GM12874 (cell line): ENCODE data around the gene ITGAE.
A peak's percentile ranks its signal among the peaks of the same experiment; 100 is the strongest.

Experiments
- TF ChIP-seq, protein P1 (sequence below): IDR thresholded peaks from 2 replicates; pipeline ENCODE4 v1.5.1; 2011; ENCODE audit warnings: low read depth, mild to moderate bottlenecking, control low read depth, low read length, moderate library complexity; ENCODE audit not compliant: insufficient read depth

The ITGAE gene

DNA sequence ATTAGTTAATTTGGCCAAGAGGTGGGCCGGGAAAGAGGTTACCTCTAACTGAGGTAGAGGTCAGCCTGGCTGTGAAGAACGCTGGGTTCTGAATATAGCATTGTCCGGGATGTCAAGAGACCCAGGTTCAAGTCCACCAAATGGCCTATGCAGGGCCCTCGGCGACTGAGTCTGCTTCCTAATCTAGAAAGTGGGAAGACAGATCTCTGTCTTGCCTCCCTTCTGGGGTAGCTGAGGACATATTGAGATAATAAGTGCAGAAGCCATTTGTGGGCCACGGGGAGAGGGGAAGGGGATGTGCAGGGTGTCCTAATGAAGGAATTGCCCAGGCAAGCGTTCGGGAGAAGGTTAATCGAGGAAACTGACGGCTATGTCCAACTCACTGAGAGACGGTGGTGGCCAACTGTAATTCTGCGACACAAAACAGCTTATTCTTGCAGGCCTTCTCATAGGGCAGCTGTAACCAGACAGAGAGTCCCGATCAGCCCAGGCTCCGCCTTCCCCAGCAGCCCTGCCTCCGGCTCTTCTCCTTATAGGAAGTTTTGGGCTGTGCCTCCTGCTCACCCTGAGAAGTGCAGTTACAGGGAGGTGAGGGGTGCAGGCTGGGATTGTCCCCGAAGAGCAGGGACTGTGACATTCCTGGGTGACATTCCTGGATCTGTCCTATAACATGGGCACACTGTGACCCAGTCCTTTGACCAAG lies 61.4 kb downstream of the ITGAE start:
- TF ChIP-seq, protein P1, sequence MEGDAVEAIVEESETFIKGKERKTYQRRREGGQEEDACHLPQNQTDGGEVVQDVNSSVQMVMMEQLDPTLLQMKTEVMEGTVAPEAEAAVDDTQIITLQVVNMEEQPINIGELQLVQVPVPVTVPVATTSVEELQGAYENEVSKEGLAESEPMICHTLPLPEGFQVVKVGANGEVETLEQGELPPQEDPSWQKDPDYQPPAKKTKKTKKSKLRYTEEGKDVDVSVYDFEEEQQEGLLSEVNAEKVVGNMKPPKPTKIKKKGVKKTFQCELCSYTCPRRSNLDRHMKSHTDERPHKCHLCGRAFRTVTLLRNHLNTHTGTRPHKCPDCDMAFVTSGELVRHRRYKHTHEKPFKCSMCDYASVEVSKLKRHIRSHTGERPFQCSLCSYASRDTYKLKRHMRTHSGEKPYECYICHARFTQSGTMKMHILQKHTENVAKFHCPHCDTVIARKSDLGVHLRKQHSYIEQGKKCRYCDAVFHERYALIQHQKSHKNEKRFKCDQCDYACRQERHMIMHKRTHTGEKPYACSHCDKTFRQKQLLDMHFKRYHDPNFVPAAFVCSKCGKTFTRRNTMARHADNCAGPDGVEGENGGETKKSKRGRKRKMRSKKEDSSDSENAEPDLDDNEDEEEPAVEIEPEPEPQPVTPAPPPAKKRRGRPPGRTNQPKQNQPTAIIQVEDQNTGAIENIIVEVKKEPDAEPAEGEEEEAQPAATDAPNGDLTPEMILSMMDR = no peak

DNA sequence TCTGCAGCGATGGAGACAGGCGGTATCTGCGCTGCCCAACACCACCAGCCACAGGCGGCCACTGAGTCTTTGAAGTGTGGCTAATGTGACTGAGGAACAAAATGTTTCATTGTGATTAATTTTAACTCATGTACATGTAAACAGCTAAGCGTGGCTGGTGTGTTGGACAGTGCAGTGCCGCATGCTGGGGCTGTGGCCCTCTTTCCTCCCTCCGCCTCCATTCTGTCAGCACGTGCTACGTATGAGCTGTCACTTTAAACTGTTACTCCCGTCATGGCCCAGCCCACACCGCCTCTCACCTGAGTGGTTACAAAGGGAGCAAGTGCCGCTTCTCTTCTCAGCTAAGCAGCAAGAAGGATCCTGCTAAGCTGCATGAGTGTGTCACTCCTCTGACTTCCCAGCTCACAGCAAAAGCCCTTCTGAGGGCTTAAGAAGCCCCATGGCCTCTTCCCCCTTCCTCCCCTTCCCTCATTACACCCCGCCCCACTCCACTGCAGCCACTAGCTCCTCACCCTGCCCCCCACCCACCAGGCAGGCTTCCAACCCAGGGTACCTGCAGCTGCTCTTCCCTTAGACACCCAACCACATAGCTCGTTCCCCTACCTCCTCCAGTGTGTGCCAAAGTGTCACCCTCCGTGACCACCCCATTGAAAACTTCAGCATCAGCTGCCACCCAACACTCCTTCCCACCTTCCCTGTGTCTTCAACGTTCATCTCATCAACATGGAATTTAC lies 62.3 kb downstream of the ITGAE start:
- TF ChIP-seq, protein P1 = no peak

DNA sequence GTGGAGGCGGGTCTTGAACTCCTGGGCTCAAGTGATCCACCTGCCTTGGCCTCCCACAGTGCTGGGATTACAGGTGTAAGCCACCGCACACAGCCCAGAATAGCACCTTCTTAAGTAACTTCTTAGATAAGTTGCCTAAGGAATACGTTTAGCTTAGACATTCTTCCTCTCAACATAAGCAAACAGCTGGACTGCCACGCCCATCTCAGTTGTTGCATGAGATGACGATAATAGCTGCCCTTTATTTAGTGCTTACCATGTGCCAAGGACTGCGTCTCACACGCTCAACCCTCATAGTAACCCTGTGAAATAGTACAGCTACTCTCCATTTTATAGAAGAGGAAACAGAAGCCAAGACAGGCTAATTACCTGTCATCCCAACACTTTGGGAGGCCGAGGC lies 65.5 kb downstream of the ITGAE start:
- TF ChIP-seq, protein P1 = no peak

DNA sequence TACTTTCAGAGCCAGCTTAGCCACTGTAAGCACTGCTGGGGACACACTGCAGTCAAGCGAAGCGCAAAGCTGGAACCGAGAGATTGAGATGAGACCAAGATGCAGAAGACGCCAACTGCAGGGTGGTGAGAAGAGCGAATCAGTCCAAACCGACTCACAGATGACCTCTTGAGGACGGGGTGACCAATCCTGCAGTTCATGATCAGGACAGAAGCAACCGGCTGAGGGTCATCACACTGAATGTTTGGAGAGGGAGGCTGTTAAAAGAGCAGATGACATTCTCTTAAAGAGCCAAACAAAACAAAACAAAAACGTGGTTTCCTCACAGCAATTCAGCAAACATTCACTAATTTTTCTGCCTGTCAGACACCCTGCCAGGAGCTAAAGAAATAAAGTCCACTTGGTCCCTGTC lies 68.8 kb downstream of the ITGAE start:
- TF ChIP-seq, protein P1 = peak; percentile 56

DNA sequence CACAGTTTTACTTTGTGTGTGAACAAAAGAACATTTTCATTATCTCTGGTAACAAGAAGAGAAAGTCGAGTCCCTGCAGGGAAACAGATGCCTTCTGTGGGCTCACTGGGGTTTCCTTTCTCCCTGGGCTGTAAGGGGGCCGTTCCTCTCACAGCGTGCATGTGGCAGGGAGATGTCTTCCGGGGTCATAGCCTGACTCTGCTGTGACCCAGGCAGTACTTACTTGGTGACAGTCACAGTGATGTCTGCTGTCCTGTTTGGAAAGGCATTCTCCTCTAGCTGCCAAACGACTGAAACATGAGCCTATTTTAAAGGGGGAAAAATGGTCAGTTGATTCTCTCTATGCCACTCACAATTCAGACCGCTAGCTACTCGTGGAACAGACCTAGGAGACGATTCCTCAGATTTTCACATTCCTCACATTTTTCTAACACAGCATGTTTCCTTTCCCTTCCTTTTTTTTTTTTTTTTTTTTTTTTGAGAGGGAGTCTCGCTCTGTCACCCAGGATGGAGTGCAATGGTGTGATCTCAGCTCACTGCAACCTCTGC lies 70.0 kb downstream of the ITGAE start:
- TF ChIP-seq, protein P1 = no peak

DNA sequence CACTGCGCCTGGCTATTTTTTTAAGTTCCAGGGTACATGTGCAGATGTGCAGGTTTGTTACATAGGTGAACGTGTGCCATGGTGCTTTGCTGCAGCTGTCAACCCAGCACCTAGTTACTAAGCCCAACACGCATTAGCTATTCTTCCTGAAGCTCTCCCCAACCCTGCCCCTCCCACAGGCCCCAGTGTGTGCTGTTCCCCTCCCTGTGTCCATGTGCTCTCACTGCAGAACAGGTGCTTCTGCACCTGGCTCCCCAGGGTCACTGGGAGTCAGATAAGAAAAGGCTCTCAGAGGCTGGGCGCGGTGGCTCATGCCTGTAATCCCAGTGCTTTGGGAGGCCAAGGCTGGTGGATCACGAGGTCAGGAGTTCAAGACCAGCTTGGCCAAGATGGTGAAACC lies 71.1 kb downstream of the ITGAE start:
- TF ChIP-seq, protein P1 = no peak

DNA sequence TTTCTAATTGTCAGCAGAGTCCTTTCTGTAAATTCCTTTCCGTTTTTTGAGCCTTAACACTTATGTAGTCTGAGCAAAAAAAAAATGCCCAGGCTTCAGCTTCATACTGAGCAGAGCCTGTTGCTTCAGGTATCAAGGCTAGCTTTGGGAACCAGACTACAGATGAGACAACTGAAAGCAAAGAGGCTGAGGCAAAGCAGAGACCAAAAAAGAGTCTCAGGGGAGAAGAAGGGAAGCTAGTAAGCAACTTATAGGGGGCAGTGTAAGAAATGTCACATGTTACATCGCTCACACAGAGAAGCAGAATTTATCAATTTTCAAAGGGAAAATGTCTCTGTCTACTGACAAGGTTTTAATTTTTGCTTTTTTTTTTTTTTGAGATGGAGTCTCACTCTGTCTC lies 73.9 kb downstream of the ITGAE start:
- TF ChIP-seq, protein P1 = no peak
